H1 (cell line): ENCODE results near the gene GABPB1. TPM values are rescaled to one million over a fixed set of nuclear protein-coding genes. Genes with fewer than 3 reads are reported as not detected.

Experiments
- CTCF ChIA-PET: fragments of 300-600 bp; sonication (Branson Sonifier 250); formaldehyde crosslinking; loops from one replicate; lab custom pipeline; 2021; ENCODE audit not compliant: partially characterized antibody; lab: Charles Lee
- POLR2A ChIA-PET: fragments of 300-600 bp; sonication (Branson Sonifier 250); formaldehyde crosslinking; loops from one replicate; lab custom pipeline; 2021; ENCODE audit warnings: inconsistent platforms; ENCODE audit not compliant: partially characterized antibody; lab: Charles Lee
- DNase-seq, 2 experiments: peaks; one replicate each; pipeline versions ENCODE4 v3.0.0 to v3.0.0-alpha.2; 2010 to 2022; ENCODE audit warnings: low spot score in 2 of 2, low read depth in 1 of 2, mixed read lengths in 1 of 2
- FAIRE-seq: peaks from 2 replicates; lab custom pipeline; 2011; peaks lifted over from hg19 to GRCh38; lab: Jason Lieb, UNC
- H2AFZ ChIP-seq: 2 replicates; pipeline ENCODE4 v1.8.1; 2012; ENCODE audit warnings: low read length, inconsistent platforms
- H2AK5ac ChIP-seq: 2 replicates; pipeline ENCODE4 v1.6.1; 2013; ENCODE audit warnings: low read depth, low read length
- H2BK120ac ChIP-seq: replicated peaks from 2 replicates; pipeline ENCODE3; 2013; ENCODE audit warnings: low read depth, low read length, inconsistent platforms
- H2BK12ac ChIP-seq: 2 replicates; pipeline ENCODE4 v1.6.1; 2013; ENCODE audit warnings: low read depth, low read length
- H2BK15ac ChIP-seq: 2 replicates; pipeline ENCODE4 v1.6.1; 2013; ENCODE audit warnings: low read length
- H2BK20ac ChIP-seq: 2 replicates; pipeline ENCODE4 v1.6.1; 2013; ENCODE audit warnings: low read length
- H2BK5ac ChIP-seq: 2 replicates; pipeline ENCODE4 v1.6.1; 2013; ENCODE audit warnings: low read depth, low read length
- H3K14ac ChIP-seq: 2 replicates; pipeline ENCODE4 v1.6.1; 2013; ENCODE audit warnings: inconsistent platforms; ENCODE audit not compliant: insufficient read length
- H3K18ac ChIP-seq: 2 replicates; pipeline ENCODE4 v1.6.1; 2013; ENCODE audit warnings: low read length; ENCODE audit errors: extremely low read depth
- H3K23ac ChIP-seq: 2 replicates; pipeline ENCODE4 v1.6.1; 2013; ENCODE audit warnings: inconsistent platforms; ENCODE audit not compliant: insufficient read length
- H3K23me2 ChIP-seq: 2 replicates; pipeline ENCODE4 v1.6.1; 2013; ENCODE audit warnings: low read depth, low read length
- H3K27ac ChIP-seq: 2 replicates; pipeline ENCODE4 v1.6.1; 2011; ENCODE audit warnings: low read depth, low read length, inconsistent platforms
- H3K27me3 ChIP-seq, 4 experiments: replicated peaks in 1 of 4; 1 replicate in 1 of 4; 2 replicates in 3 of 4; pipeline versions ENCODE4 v1.6.1 to v1.8.1; 2011 to 2013; ENCODE audit warnings: low read length in 3 of 4, mild to moderate bottlenecking in 3 of 4, inconsistent platforms in 2 of 4, mixed read lengths in 2 of 4, moderate library complexity in 1 of 4; ENCODE audit not compliant: control insufficient read depth in 3 of 4, insufficient read depth in 3 of 4; ENCODE audit errors: extremely low read depth in 1 of 4
- H3K36me3 ChIP-seq, 4 experiments: 2 replicates each; pipeline versions ENCODE4 v1.6.1 to v1.8.1; 2011 to 2013; ENCODE audit warnings: mild to moderate bottlenecking in 4 of 4, low read length in 3 of 4, moderate library complexity in 2 of 4, control low read depth in 1 of 4, inconsistent platforms in 1 of 4; ENCODE audit not compliant: insufficient read depth in 4 of 4, control insufficient read depth in 2 of 4
- H3K4ac ChIP-seq: replicated peaks from 2 replicates; pipeline ENCODE3; 2013; ENCODE audit warnings: low read length, low read depth, mixed read lengths, inconsistent platforms; ENCODE audit not compliant: insufficient read length
- H3K4me1 ChIP-seq, 4 experiments: replicated peaks in 1 of 4; 1 replicate in 1 of 4; 2 replicates in 3 of 4; pipeline versions ENCODE4 v1.6.1 to v1.8.1; 2011 to 2013; ENCODE audit warnings: low read length in 3 of 4, inconsistent platforms in 2 of 4, mixed read lengths in 1 of 4; ENCODE audit not compliant: insufficient read depth in 4 of 4, control insufficient read depth in 3 of 4
- H3K4me2 ChIP-seq, 2 experiments: 2 replicates each; pipeline versions ENCODE4 v1.6.1 to v1.8.1; 2011 to 2013; ENCODE audit warnings: low read depth in 2 of 2, low read length in 2 of 2, control low read depth in 1 of 2, inconsistent platforms in 1 of 2, mild to moderate bottlenecking in 1 of 2; ENCODE audit not compliant: insufficient read depth in 1 of 2
- H3K4me3 ChIP-seq, 4 experiments: fragments of 200-600, 300-600 bp in 1 of 4; sonication (generic), shearing (Covaris generic), sonication (Bioruptor Twin) in 1 of 4; 2 replicates each; pipeline versions ENCODE4 v1.5.1 to v1.8.1; 2011 to 2016; ENCODE audit warnings: low read length in 4 of 4, low read depth in 3 of 4, control low read depth in 2 of 4, inconsistent platforms in 2 of 4, mild to moderate bottlenecking in 2 of 4, mixed read lengths in 1 of 4, moderate library complexity in 1 of 4; ENCODE audit not compliant: insufficient read depth in 2 of 4; ENCODE audit errors: extremely low read depth in 1 of 4
- H3K56ac ChIP-seq: replicated peaks from 2 replicates; pipeline ENCODE3; 2013; ENCODE audit warnings: low read depth, mild to moderate bottlenecking, mixed read lengths, low read length, inconsistent platforms; ENCODE audit not compliant: insufficient read length
- H3K79me1 ChIP-seq: 2 replicates; pipeline ENCODE4 v1.6.1; 2013; ENCODE audit warnings: low read depth, low read length, control low read depth
- H3K79me2 ChIP-seq, 2 experiments: 2 replicates each; pipeline versions ENCODE4 v1.6.1 to v1.8.1; 2012 to 2013; ENCODE audit warnings: low read length in 2 of 2, mild to moderate bottlenecking in 2 of 2, inconsistent platforms in 1 of 2; ENCODE audit not compliant: insufficient read depth in 2 of 2, control insufficient read depth in 1 of 2
- H3K9ac ChIP-seq, 4 experiments: replicated peaks in 1 of 4; 1 replicate in 1 of 4; 2 replicates in 3 of 4; pipeline versions ENCODE4 v1.6.1 to v1.8.1; 2011 to 2013; ENCODE audit warnings: low read depth in 3 of 4, low read length in 3 of 4, control low read depth in 2 of 4, mild to moderate bottlenecking in 2 of 4, moderate library complexity in 2 of 4, inconsistent platforms in 1 of 4; ENCODE audit errors: extremely low read depth in 1 of 4
- H3K9me3 ChIP-seq, 2 experiments: 2 replicates each; pipeline versions ENCODE4 v1.6.1 to v1.8.1; 2012 to 2013; ENCODE audit warnings: mild to moderate bottlenecking in 2 of 2, moderate library complexity in 2 of 2, control low read depth in 1 of 2, inconsistent platforms in 1 of 2, low read depth in 1 of 2, low read length in 1 of 2, mixed read lengths in 1 of 2; ENCODE audit not compliant: insufficient read depth in 2 of 2
- H4K20me1 ChIP-seq, 2 experiments: replicated peaks in 1 of 2; 2 replicates each; pipeline versions ENCODE3 to v1.8.1; 2011 to 2013; ENCODE audit warnings: inconsistent platforms in 2 of 2, low read length in 2 of 2, mild to moderate bottlenecking in 1 of 2; ENCODE audit not compliant: insufficient read depth in 2 of 2, control insufficient read depth in 1 of 2
- H4K5ac ChIP-seq: 2 replicates; pipeline ENCODE4 v1.6.1; 2013; ENCODE audit warnings: low read length, low read depth, mixed read lengths, inconsistent platforms; ENCODE audit not compliant: insufficient read length
- H4K8ac ChIP-seq: 2 replicates; pipeline ENCODE4 v1.8.0; 2013; ENCODE audit warnings: mild to moderate bottlenecking, moderate library complexity, low read length, inconsistent platforms; ENCODE audit not compliant: insufficient read depth; ENCODE audit errors: extremely low read depth
- H4K91ac ChIP-seq: replicated peaks from 2 replicates; pipeline ENCODE3; 2013; ENCODE audit warnings: low read length, mixed read lengths, inconsistent platforms; ENCODE audit not compliant: insufficient read length
- KDM1A ChIP-seq: fragments of 200-600, 300-600 bp; sonication (generic); IDR thresholded peaks from 2 replicates; pipeline ENCODE4 v1.7.1; 2016; ENCODE audit warnings: mild to moderate bottlenecking, low read length, borderline replicate concordance
- POLR2AphosphoS5 ChIP-seq: IDR thresholded peaks from 2 replicates; pipeline ENCODE4 v1.6.1; 2011; ENCODE audit warnings: low read depth, low read length
- SUZ12 ChIP-seq: fragments of 200-600 bp; sonication (generic); IDR thresholded peaks from 2 replicates; pipeline ENCODE4 v1.6.1; 2012; ENCODE audit warnings: mild to moderate bottlenecking, inconsistent platforms, low read length, moderate library complexity, mixed read lengths
- WGBS, 2 experiments: shearing (Covaris generic) in 1 of 2; methylation state at CpG; one replicate each; pipeline versions ENCODE4 v1.1.6 to v1.1.7; 2013 to 2015; ENCODE audit warnings: low lambda C conversion rate in 2 of 2, mixed read lengths in 2 of 2, inconsistent platforms in 1 of 2, low coverage in 1 of 2, missing lambda C conversion rate in 1 of 2; ENCODE audit not compliant: insufficient replicate concordance in 2 of 2, insufficient coverage in 1 of 2, insufficient read length in 1 of 2; ENCODE audit errors: extremely low coverage in 1 of 2, missing lambda C conversion rate in 1 of 2; 5-methylcytosine and 5-hydroxymethylcytosine counted together
- polyA plus RNA-seq, 7 experiments: library from polyadenylated mRNA; depleted of rRNA in 3 of 7; stranded (reverse) in 5 of 7; unstranded in 2 of 7; fragments of >200 nt in 5 of 7; fragments of 200-250 nt in 2 of 7; gene quantifications; 1 replicate in 5 of 7; 2 replicates in 1 of 7; 4 replicates in 1 of 7; pipeline versions ENCODE4 v1.2.1 to v1.2.3, GENCODE V29; 2011 to 2013; ENCODE audit warnings: missing spikeins in 2 of 7, mixed read lengths in 2 of 7
- total RNA-seq: library from RNA; stranded (reverse); fragmentation: NEBNext Ultra II Directional; extraction: Animal tissue kit (Norgen Biotek cat#: 25700); gene quantifications from 2 replicates; pipeline ENCODE4 v1.2.1, GENCODE V29; 2021
- TF ChIP-seq, protein P1 (sequence below): IDR thresholded peaks from 2 replicates; pipeline ENCODE4 v1.6.1; 2012; ENCODE audit warnings: inconsistent platforms

The GABPB1 gene
- total and polyA plus RNA-seq, 2 of the 8 experiments (the other 6 are each of a cell fraction or from before 2014, with no cell fraction given): 24.5 to 32.3 TPM

DNA sequence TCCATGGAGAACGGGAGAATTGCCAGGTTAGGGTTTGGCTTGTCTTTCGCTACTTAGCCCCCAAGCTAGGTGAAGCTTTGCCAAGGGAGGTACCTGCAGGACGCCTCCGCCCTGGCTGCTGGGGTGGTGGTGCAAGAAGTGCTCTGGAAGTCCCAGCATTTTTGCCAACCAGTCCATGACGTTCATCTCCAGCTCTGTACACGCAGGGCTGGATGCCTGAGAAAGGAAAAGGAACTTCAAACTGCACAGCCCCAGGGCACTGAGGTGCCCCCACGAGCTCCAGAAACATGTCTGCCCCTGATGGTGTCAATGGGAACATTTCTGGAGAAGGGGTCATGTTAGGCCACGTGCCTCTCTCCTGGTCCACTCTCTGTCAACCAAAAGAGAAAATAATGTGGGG, 97.7 kb downstream of the GABPB1 start:
- Histone ChIP-seq H3K23me2 (no peaks in the 10 kb centered on the region), H4K91ac (no peak overlapping the region), H3K4ac (no peak overlapping the region), H2AFZ (no peak overlapping the region; the same call in 1 of the 2 replicates), H3K4me2 (no peak overlapping the region), H3K9ac (no peak overlapping the region), H3K56ac (no peak overlapping the region), H4K8ac (peak overlapping the region; percentile 48; the same call in 1 of the 2 replicates), H2BK15ac (no peak overlapping the region), H2AK5ac (no peak overlapping the region), H3K18ac (no peak overlapping the region), H4K20me1 (no peaks in the 10 kb centered on the region), H3K14ac (no peak overlapping the region), H4K5ac (no peak overlapping the region), H3K27ac (no peak overlapping the region), H2BK20ac (no peak overlapping the region), H3K23ac (no peak overlapping the region), H2BK12ac (no peak overlapping the region), H3K79me2 (no peaks in the 10 kb centered on the region), H3K4me3 (no peak overlapping the region), H3K4me1 (no peaks in the 10 kb centered on the region), H3K9me3 (no peaks in the 10 kb centered on the region), H3K79me1 (no peaks in the 10 kb centered on the region), H3K27me3 (no peaks in the 10 kb centered on the region), H2BK5ac (no peak overlapping the region), H2BK120ac (no peak overlapping the region), H3K36me3 (no peaks in the 10 kb centered on the region)
- CTCF ChIA-PET: interaction anchor here (1.2 kb wide), 1 partner anchor 59 kb away, joined by 5 read pairs; no protein-coding TSS in a partner anchor
- WGBS, 2 experiments: 92% methylated on average over 8 of the region's 8 CpGs; no CpG with 5 or more reads in 1 of the 2 experiments
- POLR2A ChIA-PET: no interaction called here
- TF ChIP-seq POLR2AphosphoS5 (no peak), KDM1A (no peak), SUZ12 (no peak)
- TF ChIP-seq, protein P1, sequence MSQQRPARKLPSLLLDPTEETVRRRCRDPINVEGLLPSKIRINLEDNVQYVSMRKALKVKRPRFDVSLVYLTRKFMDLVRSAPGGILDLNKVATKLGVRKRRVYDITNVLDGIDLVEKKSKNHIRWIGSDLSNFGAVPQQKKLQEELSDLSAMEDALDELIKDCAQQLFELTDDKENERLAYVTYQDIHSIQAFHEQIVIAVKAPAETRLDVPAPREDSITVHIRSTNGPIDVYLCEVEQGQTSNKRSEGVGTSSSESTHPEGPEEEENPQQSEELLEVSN: no peak
- peak in 1 of 2 experiments; percentile 28 for DNase-seq
- no peak for FAIRE-seq
